H54 (cell line): ENCODE results near the gene PGAM2.
A peak's percentile ranks its signal among the peaks of the same experiment; 100 is the strongest.

Experiments
- DNase-seq: peaks from one replicate; pipeline ENCODE4 v3.0.0; 2011; ENCODE audit warnings: low spot score, mixed read lengths; ENCODE audit not compliant: insufficient read length
- FAIRE-seq: peaks from 3 replicates; lab custom pipeline; 2011; peaks lifted over from hg19 to GRCh38; lab: Jason Lieb, UNC
- POLR2A ChIP-seq: IDR thresholded peaks from 2 replicates; pipeline ENCODE4 v1.6.1; 2011; ENCODE audit warnings: low read depth, mild to moderate bottlenecking, low read length

Gene PGAM2

DNA sequence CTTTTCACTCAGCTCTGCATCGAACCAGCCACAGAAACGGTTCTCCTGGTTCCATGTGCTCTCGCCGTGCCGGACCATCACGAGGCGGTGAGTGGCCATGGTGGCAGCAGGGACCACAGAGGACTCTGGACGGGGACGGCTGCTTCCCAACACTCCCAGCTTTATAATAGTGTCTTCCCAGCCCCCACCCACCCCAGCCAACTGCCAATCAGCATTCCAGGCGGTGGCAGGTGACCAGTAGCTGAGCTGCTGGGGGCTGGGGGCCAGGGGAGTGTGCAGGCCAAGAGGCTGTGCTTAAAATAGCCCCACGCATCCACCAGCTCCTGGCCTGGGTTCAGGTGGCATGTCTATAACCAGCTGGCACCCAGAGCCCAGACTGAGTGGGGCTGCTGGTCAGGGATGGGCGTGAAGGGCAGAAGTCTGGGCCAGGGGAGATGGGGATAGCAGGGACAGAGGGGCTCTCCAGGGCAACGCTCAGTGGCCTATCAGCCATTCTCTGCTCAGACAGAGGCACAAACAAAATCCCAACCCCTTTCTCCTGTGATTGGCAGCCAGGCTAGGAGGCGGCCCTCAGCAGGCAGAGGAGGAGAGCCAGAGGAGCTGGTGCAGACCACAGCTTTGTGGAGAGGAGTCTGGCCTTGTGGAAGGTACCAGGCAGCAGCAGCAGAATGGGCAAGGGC is at the start of gene PGAM2:
Gene PGAM2, minus strand, starts transcription at position 137 of the 680 bp plus-strand sequence. Its CDS starts 38 bp downstream, at position 99.
- DNase-seq (no peak), FAIRE-seq (no peak)
- TF ChIP-seq POLR2A: peak; percentile 15; the same call in 1 of the 2 replicates

DNA sequence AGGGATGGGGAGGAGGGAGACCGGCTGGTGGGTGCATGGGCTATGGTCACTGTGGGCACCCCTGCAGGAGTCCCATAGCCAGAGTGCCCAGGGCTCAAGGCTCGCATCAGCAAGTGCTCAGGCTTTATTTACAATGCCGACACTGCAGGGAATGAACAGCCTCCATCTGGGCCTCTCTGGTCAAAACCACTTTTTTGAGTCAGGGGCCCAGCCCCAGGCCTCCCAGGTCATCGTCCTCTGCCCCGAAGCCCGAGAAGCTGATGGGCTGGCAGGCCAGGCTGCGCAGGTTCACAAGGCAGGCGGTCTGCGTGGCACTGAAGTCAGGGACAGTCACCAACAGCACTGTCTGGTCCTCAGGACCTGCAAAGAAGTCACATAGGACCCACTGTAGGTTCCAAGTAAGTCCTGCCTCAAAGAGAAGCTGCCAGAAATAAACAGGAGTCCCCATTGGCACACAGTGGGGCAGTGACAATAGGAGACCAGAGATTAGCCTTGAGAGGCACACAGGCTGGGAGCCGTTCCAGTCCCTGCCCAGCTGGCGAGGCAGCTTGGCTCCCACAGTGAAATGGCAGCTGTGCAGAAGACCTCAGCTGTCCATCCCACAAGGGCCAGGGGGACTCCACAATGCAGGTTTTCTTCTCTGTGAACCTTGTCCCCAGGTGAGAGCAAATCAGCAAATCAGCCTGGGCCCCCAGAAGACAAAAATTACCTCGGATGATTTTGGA is 49.4 kb upstream of the PGAM2 start:
- DNase-seq: no peak
- FAIRE-seq: no peak
- no peak for TF ChIP-seq POLR2A

DNA sequence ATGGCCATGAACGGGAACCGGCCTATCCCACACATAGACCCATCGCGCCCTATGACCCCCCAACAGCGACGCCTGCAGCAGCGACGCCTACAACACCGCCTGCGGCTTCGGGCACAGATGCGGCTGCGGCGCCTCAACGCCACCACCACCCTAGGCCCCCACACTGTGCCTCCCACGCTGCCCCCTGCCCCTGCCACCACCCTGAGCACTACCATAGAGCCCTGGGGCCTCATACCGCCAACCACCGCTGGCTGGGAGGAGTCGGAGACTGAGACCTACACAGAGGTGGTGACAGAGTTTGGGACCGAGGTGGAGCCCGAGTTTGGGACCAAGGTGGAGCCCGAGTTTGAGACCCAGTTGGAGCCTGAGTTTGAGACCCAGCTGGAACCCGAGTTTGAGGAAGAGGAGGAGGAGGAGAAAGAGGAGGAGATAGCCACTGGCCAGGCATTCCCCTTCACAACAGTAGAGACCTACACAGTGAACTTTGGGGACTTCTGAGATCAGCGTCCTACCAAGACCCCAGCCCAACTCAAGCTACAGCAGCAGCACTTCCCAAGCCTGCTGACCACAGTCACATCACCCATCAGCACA is 48.5 kb upstream of the PGAM2 start:
- no peak for FAIRE-seq
- no peak for DNase-seq
- TF ChIP-seq POLR2A: no peak

DNA sequence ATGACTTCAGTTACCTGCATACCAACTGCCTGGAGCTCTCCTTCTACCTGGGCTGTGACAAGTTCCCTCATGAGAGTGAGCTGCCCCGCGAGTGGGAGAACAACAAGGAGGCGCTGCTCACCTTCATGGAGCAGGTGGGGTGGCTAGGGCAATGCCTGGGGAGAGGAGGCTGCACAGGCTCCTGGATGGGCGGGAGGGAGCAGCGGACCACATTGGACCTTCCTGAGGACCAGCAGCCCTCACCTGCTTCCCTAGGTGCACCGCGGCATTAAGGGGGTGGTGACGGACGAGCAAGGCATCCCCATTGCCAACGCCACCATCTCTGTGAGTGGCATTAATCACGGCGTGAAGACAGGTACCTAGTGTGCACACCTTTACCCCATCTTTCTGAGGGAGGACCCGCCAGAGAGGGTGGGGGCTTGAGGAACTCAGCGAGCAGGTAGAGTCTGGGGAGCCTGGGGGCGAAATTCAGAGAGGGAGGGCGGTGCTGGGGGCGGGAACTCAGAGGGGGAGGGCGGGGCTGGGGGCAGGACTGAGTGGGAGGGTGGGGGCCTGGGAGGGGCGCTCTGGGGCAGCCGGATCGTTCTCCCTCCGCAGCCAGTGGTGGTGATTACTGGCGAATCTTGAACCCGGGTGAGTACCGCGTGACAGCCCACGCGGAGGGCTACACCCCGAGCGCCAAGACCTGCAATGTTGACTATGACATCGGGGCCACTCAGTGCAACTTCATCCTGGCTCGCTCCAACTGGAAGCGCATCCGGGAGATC is 47.8 kb upstream of the PGAM2 start:
- FAIRE-seq (no peak), DNase-seq (no peak)
- TF ChIP-seq POLR2A: no peak

DNA sequence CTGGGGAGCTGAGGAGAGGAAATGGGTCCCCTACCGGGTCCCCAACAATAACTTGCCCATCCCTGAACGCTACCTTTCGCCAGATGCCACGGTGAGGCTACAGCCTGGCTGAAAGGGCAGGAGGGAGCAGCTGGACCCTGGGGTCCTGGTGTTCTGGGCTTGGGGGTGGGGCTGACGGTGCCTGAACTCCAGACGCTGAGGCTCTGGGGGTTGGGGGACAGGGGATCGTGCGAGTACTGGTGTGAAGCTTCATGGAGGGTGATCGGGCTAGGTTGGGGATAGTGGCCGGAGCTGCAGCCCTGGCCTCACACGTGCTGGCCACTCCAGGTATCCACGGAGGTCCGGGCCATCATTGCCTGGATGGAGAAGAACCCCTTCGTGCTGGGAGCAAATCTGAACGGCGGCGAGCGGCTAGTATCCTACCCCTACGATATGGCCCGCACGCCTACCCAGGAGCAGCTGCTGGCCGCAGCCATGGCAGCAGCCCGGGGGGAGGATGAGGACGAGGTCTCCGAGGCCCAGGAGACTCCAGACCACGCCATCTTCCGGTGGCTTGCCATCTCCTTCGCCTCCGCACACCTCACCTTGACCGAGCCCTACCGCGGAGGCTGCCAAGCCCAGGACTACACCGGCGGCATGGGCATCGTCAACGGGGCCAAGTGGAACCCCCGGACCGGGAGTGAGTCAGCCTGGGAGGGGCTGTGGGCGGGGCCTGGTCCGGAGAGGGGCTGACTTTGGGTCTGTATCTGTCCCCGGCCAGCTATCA is 47.0 kb upstream of the PGAM2 start:
- FAIRE-seq (no peak), DNase-seq (no peak)
- no peak for TF ChIP-seq POLR2A

- DNase-seq (no peak), FAIRE-seq (no peak)
- TF ChIP-seq POLR2A: no peak
These were observed 46.4 kb upstream of the PGAM2 start for GRCh38 chr7:44111761-44112160.

DNA sequence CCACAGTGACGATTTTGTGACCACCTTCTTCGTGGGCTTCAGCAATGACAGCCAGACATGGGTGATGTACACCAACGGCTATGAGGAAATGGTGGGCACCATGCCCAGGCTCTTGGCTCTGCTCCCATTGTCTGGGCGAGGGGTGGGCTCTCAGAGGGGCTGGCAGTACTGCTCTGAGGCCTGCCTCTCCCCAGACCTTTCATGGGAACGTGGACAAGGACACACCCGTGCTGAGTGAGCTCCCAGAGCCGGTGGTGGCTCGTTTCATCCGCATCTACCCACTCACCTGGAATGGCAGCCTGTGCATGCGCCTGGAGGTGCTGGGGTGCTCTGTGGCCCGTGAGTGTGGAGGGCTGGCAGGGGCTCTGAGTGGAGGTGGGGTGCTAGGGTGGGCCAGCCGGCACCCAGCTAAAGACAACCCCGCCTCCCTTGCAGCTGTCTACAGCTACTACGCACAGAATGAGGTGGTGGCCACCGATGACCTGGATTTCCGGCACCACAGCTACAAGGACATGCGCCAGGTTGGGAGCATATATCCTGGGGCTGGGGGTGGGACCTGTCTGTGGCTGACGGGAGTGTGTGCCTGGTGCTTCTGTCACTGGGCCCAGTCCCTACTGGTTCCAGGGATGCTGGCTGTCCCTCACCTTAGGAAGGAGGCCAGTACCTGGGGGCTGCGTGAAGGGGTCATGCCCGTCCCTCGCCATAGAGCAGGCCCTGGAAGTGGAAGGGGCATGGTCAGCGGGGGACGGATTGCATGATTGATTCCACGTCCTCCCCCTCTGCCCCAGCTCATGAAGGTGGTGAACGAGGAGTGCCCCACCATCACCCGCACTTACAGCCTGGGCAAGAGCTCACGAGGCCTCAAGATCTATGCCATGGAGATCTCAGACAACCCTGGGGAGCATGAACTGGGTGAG is 45.6 kb upstream of the PGAM2 start:
- no peak for FAIRE-seq

DNA sequence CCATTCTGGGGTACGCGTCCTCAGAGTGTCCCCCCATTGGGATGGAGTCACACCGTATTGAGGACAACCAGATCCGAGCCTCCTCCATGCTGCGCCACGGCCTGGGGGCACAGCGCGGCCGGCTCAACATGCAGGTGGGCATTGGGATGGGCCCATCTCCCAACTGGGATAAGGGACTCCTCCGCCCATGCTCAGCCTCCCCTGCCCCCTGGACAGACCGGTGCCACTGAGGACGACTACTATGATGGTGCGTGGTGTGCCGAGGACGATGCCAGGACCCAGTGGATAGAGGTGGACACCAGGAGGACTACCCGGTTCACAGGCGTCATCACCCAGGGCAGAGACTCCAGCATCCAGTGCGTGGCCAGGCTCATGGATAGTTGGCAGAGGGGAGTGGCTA is 44.6 kb upstream of the PGAM2 start:
- TF ChIP-seq POLR2A: no peak
- FAIRE-seq: no peak
- no peak for DNase-seq

More for the DNA sequence above, 45.6 kb upstream of the PGAM2 start:
- no peak for TF ChIP-seq POLR2A
- no peak for DNase-seq

DNA sequence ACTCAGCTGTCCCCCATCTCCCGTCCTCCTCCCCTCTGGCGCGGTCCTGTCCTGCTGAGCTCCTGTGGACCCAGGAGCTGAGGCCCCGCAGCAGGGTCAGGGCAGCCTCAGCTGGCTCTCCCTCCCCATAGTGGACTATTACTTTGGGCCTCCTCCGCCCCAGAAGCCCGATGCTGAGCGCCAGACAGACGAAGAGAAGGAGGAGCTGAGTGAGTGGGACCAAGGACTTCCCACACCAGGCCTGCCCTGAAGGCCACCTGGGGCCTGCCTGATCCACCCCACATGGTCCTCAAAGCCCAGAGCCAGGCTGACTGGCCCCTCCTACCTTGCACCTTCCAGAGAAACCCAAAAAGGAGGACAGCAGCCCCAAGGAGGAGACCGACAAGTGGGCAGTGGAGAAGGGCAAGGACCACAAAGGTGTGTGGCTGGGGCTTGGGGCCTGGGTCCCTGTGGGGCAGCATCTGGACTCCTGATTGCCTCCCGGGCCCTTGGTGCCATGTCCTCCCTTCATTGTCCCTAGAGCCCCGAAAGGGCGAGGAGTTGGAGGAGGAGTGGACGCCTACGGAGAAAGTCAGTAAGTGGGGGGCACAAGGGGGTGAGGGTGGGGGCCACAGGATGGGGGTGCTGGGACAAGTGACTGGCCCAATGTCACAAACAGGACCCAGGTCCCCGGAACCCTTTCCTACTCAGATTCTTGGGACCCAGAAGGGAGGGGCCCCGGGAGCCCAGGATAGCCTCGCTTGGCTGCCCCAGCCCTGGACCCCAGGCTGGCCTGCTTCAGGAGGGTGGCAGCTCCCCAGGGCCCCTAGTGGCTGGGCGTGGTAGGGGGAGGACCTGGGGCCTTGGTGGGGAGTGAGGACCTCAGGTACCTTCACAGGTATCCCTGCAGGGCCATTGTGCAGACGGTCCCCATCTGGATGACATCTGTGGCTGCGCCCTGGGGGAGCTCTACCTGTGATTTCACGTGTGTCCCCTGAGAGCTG is 43.7 kb upstream of the PGAM2 start:
- FAIRE-seq: no peak
- no peak for DNase-seq
- no peak for TF ChIP-seq POLR2A

- no peak for TF ChIP-seq POLR2A
- FAIRE-seq (no peak), DNase-seq (no peak)
These were observed 42.8 kb upstream of the PGAM2 start for GRCh38 chr7:44107961-44108767.
